ENCODE measurements around the gene NRG2. TPM values are rescaled to one million over a fixed set of nuclear protein-coding genes. Genes with fewer than 3 reads are reported as not detected.

Gene NRG2
- total and polyA plus RNA-seq, 7 experiments from 2014 or later: 0.05 to 0.22 (median 0.12) TPM; not detected in 3

DNA sequence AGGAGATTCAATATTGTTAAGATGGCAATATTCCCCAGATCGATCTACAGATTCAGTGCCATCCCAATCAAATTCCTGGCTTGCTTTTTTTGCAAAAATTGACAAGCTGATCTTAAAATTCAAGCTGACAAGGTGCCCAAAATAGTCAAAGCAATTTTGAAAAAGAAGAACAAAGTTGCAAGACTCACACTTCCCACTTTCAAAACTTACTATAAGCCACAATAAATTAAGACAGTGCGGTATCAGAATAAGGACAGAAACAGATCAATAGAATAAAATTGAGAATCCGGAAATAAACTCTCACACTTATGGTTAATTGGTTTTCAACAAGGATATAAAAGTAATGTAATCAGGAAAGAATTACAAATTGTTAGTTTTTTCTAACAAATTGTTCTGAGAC, 97.1 kb downstream of the NRG2 start:
- no peak overlapping the region for H3K4me3 Mint-ChIP-seq
- POLR2A ChIA-PET: no interaction called here
- peaks cover 0 to 4% (median 0%) of the 10 kb centered on the region in 5 donors for H3K36me3 Mint-ChIP-seq
- no peak overlapping the region for H3K27ac ChIP-seq (ENCODE audit: low read depth, low read length)
- peaks cover 50 to 65% (median 52%) of the 10 kb centered on the region in 5 donors for H3K27me3 Mint-ChIP-seq
- no peak overlapping the region for H3K4me3 ChIP-seq (ENCODE audit: low read length)
- no peak overlapping the region for H3K27ac Mint-ChIP-seq
- H3K9me3 Mint-ChIP-seq: peaks cover 0 to 40% (median 15%) of the 10 kb centered on the region in 11 donors
- ATAC-seq (no peak), DNase-seq (no peak)
- peaks cover 3 to 10% of the 10 kb centered on the region in 2 donors for H3K27me3 ChIP-seq (ENCODE audit: control insufficient read depth in 2 of 2, insufficient read depth in 2 of 2, low read length in 2 of 2)
- CTCF ChIA-PET: no interaction called here
- H3K9me3 ChIP-seq (ENCODE audit: control insufficient read depth in 2 of 3, low read length in 3 of 3): peaks cover 0 to 3% (median 0%) of the 10 kb centered on the region in 3 experiments
- H3K4me1 Mint-ChIP-seq: peaks cover 0 to 2% (median 0%) of the 10 kb centered on the region in 7 donors
- H3K36me3 ChIP-seq (ENCODE audit: control insufficient read depth in 2 of 3, insufficient read depth in 3 of 3, low read length in 3 of 3): no peaks in the 10 kb centered on the region
- intact Hi-C loops (cut with micrococcal nuclease): no loop called here
- no peaks in the 10 kb centered on the region for H3K4me1 ChIP-seq (ENCODE audit: control insufficient read depth in 2 of 2, insufficient read depth in 2 of 2, low read length in 2 of 2)

DNA sequence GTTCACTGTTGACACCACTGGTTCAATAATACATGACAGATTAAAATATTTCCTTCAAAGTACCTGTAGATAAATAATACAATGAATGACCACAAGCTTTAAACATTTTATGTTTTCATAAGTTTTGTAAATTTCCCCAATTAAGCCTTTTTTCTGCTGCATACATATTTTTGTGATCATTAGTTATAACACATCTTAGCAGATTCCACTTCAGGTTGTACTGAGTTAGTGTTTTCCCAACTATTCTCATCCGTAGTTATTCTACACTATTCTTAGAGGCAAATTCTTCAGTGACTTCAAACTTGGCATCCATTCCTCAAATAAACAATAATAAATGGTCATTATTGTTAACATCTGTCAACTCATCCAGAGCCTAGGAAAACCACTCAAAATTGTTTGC, 100.9 kb downstream of the NRG2 start:
- intact Hi-C loops (cut with micrococcal nuclease): no loop called here
- no peak for ATAC-seq
- POLR2A ChIA-PET: no interaction called here
- Mint-ChIP-seq H3K4me1 (peaks cover 0 to 2% (median 0%) of the 10 kb centered on the region in 7 donors), H3K27ac (no peak overlapping the region), H3K4me3 (no peak overlapping the region), H3K36me3 (peaks cover 0 to 4% (median 0%) of the 10 kb centered on the region in 5 donors), H3K27me3 (peaks cover 45 to 75% (median 57%) of the 10 kb centered on the region in 5 donors), H3K9me3 (peaks cover 2 to 68% (median 27%) of the 10 kb centered on the region in 11 donors)
- Histone ChIP-seq H3K36me3 (ENCODE audit: control insufficient read depth in 2 of 3, insufficient read depth in 3 of 3, low read length in 3 of 3) (no peaks in the 10 kb centered on the region), H3K4me3 (ENCODE audit: low read length) (no peak overlapping the region), H3K4me1 (ENCODE audit: control insufficient read depth in 2 of 2, insufficient read depth in 2 of 2, low read length in 2 of 2) (no peaks in the 10 kb centered on the region), H3K27me3 (ENCODE audit: control insufficient read depth in 2 of 2, insufficient read depth in 2 of 2, low read length in 2 of 2) (peaks cover 0 to under 1% of the 10 kb centered on the region in 2 donors), H3K9me3 (ENCODE audit: control insufficient read depth in 2 of 3, low read length in 3 of 3) (peaks cover 0 to 3% (median 0%) of the 10 kb centered on the region in 3 experiments), H3K27ac (ENCODE audit: low read depth, low read length) (no peak overlapping the region)
- CTCF ChIA-PET: interaction anchor here (1.2 kb wide), 1 partner anchor 27 kb away, joined by 7 read pairs; no protein-coding TSS in a partner anchor
- no peak for DNase-seq

DNA sequence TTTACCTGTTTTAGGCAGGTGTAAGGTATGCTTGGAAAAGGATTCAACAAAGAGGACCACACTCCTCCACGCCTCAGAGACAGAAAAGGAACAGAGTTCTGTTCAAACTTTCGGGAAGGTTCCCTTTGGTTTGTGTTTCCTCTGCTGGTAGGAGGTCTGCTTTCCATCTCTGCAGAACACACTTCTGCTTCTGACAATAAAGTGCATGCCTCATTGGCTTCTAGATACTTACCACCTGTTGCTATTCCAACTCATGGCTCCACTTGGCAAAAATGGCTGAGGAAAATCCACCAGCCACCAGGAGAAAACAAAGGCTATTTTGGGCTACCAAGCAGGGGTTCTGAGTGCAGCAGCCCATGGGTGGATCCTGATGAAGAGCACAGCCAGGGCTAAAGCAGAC, 112.7 kb downstream of the NRG2 start:
- H3K27me3 Mint-ChIP-seq: peaks cover 24 to 51% (median 44%) of the 10 kb centered on the region in 5 donors
- H3K4me3 Mint-ChIP-seq: no peak overlapping the region
- Histone ChIP-seq H3K27me3 (ENCODE audit: control insufficient read depth in 2 of 2, insufficient read depth in 2 of 2, low read length in 2 of 2) (no peaks in the 10 kb centered on the region), H3K4me3 (ENCODE audit: low read length) (no peak overlapping the region), H3K27ac (ENCODE audit: low read depth, low read length) (no peak overlapping the region), H3K36me3 (ENCODE audit: control insufficient read depth in 2 of 3, insufficient read depth in 3 of 3, low read length in 3 of 3) (no peaks in the 10 kb centered on the region), H3K4me1 (ENCODE audit: control insufficient read depth in 2 of 2, insufficient read depth in 2 of 2, low read length in 2 of 2) (peaks cover 0 to 18% of the 10 kb centered on the region in 2 donors), H3K9me3 (ENCODE audit: control insufficient read depth in 2 of 3, low read length in 3 of 3) (no peaks in the 10 kb centered on the region)
- ChIA-PET POLR2A (no interaction called here), CTCF (no interaction called here)
- intact Hi-C loops (cut with micrococcal nuclease): no loop called here
- DNase-seq (no peak), ATAC-seq (no peak)
- H3K9me3 Mint-ChIP-seq: peaks cover 0 to 3% (median 0%) of the 10 kb centered on the region in 11 donors
- H3K36me3 Mint-ChIP-seq: peaks cover 0 to 13% (median 0%) of the 10 kb centered on the region in 5 donors
- H3K27ac Mint-ChIP-seq: no peak overlapping the region
- H3K4me1 Mint-ChIP-seq: peaks cover 0 to 12% (median 0%) of the 10 kb centered on the region in 7 donors

DNA sequence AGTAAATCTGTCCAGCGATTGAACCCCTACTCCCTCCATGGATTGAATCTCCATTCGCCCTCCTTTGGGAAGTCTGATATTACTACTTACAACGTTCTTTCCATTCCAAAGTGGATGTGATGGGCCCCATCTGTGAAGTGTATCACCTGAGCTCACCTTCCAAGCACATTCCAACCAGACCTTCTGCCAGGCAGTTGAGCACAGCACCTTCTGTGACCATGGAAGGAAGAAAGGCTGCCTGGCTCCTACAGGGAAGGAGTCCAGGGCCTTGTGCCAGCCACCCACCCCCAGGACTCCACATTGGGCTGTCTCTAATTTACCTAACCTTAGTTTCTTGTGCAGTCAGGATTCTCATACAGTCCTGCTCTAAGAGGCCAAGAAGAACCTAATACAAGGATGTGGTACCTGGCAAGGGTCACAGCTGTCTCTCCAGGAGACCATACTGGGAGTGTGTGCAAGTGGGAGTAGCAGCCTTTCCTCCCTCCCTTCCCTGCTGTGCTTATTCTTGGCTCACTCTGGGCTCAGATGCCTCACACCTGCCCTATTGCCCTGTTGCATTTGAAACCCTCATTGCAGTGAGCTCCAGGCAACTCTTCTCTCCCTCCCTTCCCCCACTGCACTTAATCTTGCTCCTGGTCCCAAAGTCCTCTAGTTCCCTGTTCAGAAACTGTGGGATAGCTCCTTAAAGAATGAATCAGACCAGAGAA, 116.1 kb downstream of the NRG2 start:
- peaks cover 0 to 18% of the 10 kb centered on the region in 2 donors for H3K4me1 ChIP-seq (ENCODE audit: control insufficient read depth in 2 of 2, insufficient read depth in 2 of 2, low read length in 2 of 2)
- H3K9me3 ChIP-seq (ENCODE audit: control insufficient read depth in 2 of 3, low read length in 3 of 3): no peaks in the 10 kb centered on the region
- peaks cover 0 to 12% (median 0%) of the 10 kb centered on the region in 7 donors for H3K4me1 Mint-ChIP-seq
- no peaks in the 10 kb centered on the region for H3K27me3 ChIP-seq (ENCODE audit: control insufficient read depth in 2 of 2, insufficient read depth in 2 of 2, low read length in 2 of 2)
- intact Hi-C loops (cut with micrococcal nuclease): no loop called here
- no peaks in the 10 kb centered on the region for H3K9me3 Mint-ChIP-seq
- no peak overlapping the region for H3K4me3 ChIP-seq (ENCODE audit: low read length)
- DNase-seq (no peak), ATAC-seq (no peak)
- H3K4me3 Mint-ChIP-seq: no peak overlapping the region
- no peak overlapping the region for H3K27ac Mint-ChIP-seq
- peaks cover 24 to 35% (median 28%) of the 10 kb centered on the region in 5 donors for H3K27me3 Mint-ChIP-seq
- peaks cover 0 to 13% (median 0%) of the 10 kb centered on the region in 5 donors for H3K36me3 Mint-ChIP-seq
- no peaks in the 10 kb centered on the region for H3K36me3 ChIP-seq (ENCODE audit: control insufficient read depth in 2 of 3, insufficient read depth in 3 of 3, low read length in 3 of 3)
- POLR2A ChIA-PET: no interaction called here
- CTCF ChIA-PET: no interaction called here
- no peak overlapping the region for H3K27ac ChIP-seq (ENCODE audit: low read depth, low read length)

DNA sequence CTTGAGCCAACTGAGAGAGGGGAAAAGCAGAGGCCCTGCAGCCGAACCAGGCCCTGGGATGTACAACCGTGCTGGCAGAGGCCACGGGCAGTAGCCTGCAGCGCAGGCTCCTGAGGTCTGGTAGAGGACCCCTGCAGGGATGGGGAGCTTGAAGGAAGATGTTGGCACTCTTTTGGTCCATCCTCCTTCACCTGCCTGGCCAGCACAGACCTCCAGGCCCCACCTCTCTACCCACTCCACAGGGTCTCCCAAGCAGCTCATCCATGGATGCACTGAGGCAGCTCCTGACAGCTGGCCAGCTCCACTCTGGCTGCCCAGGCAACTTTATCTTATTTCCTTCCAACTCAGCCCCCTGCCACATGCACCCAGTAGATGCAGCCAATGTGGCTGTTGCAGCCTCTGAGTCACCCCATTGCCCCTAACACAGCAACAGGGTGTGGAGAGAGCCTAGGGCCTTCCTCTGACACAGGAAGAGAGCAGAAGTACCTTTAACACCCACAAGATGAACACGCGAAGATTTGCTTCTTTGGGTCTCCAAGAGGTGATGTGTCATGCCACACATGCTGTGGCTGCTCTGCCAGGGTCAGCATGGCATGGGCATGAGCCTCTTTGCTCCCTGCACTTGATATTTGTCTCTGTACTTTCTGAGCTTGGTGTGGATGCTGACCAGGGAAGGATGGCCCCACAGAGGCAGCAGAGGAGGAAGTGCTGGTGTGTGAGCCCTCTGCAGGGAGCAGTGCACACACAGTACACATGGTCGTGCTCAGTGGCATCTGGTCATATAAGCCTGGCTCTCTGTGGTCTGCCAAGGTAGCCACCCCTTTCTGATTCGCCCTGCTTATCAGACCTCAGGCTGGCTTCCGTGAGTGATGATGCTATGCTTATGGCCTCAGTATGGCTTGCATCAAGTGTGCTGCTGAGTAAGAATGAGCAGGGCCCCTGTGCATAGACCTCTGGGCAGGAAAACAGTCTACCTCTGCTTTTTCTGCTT, 117.2 kb downstream of the NRG2 start:
- H3K36me3 ChIP-seq (ENCODE audit: control insufficient read depth in 2 of 3, insufficient read depth in 3 of 3, low read length in 3 of 3): no peaks in the 10 kb centered on the region
- H3K27me3 Mint-ChIP-seq: peaks cover 23 to 28% (median 25%) of the 10 kb centered on the region in 5 donors
- peaks cover 0 to 12% (median 0%) of the 10 kb centered on the region in 7 donors for H3K4me1 Mint-ChIP-seq
- ChIA-PET CTCF (no interaction called here), POLR2A (no interaction called here)
- intact Hi-C loops (cut with micrococcal nuclease): no loop called here
- ATAC-seq (peak; percentile 89), DNase-seq (no peak)
- no peaks in the 10 kb centered on the region for H3K9me3 Mint-ChIP-seq
- peaks cover 0 to 11% (median 0%) of the 10 kb centered on the region in 5 donors for H3K36me3 Mint-ChIP-seq
- no peaks in the 10 kb centered on the region for H3K27me3 ChIP-seq (ENCODE audit: control insufficient read depth in 2 of 2, insufficient read depth in 2 of 2, low read length in 2 of 2)
- peaks cover 0 to 18% of the 10 kb centered on the region in 2 donors for H3K4me1 ChIP-seq (ENCODE audit: control insufficient read depth in 2 of 2, insufficient read depth in 2 of 2, low read length in 2 of 2)
- H3K4me3 ChIP-seq (ENCODE audit: low read length): no peak overlapping the region
- H3K27ac Mint-ChIP-seq: no peak overlapping the region
- no peaks in the 10 kb centered on the region for H3K9me3 ChIP-seq (ENCODE audit: control insufficient read depth in 2 of 3, low read length in 3 of 3)
- no peak overlapping the region for H3K27ac ChIP-seq (ENCODE audit: low read depth, low read length)
- no peak overlapping the region for H3K4me3 Mint-ChIP-seq

DNA sequence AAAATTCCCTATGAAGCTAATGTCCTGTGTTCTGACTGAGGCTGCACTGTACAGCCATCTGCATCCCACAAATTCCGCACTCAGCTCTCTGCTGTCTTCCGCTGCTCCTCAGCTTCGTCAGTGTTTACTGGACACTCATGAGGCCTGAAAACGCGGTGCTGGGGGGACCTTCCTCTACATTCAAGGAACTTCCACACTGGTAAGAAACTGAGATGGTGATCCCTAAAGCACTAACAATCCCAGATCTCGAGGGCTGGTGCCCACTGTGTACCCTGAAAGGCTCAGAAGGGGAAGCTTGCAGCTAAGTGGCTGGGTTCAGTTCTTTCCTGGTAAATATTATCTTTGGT, 117.9 kb downstream of the NRG2 start:
- Mint-ChIP-seq H3K4me1 (peaks cover 0 to 12% (median 0%) of the 10 kb centered on the region in 7 donors), H3K36me3 (peaks cover 0 to 10% (median 0%) of the 10 kb centered on the region in 5 donors), H3K27ac (no peak overlapping the region), H3K9me3 (no peaks in the 10 kb centered on the region), H3K4me3 (no peak overlapping the region), H3K27me3 (peaks cover 23 to 29% (median 27%) of the 10 kb centered on the region in 5 donors)
- Histone ChIP-seq H3K9me3 (ENCODE audit: control insufficient read depth in 2 of 3, low read length in 3 of 3) (no peaks in the 10 kb centered on the region), H3K27me3 (ENCODE audit: control insufficient read depth in 2 of 2, insufficient read depth in 2 of 2, low read length in 2 of 2) (peaks cover 0 to 3% of the 10 kb centered on the region in 2 donors), H3K4me1 (ENCODE audit: control insufficient read depth in 2 of 2, insufficient read depth in 2 of 2, low read length in 2 of 2) (peaks cover 0 to 18% of the 10 kb centered on the region in 2 donors), H3K36me3 (ENCODE audit: control insufficient read depth in 2 of 3, insufficient read depth in 3 of 3, low read length in 3 of 3) (no peaks in the 10 kb centered on the region), H3K4me3 (ENCODE audit: low read length) (no peak overlapping the region), H3K27ac (ENCODE audit: low read depth, low read length) (no peak overlapping the region)
- POLR2A ChIA-PET: no interaction called here
- ATAC-seq (no peak), DNase-seq (no peak)
- intact Hi-C loops (cut with micrococcal nuclease): no loop called here
- CTCF ChIA-PET: no interaction called here
